ENCODE data around the gene MYL7.

MYL7 gene

GRCh38 chr7:44149571-44150465 lies 8.7 kb upstream of the MYL7 start:
- Histone ChIP-seq H3K36me3 (ENCODE audit: insufficient read depth) (no peaks in the 10 kb centered on the region), H3K4me1 (ENCODE audit: low read depth, poor library complexity, severe bottlenecking) (no peaks in the 10 kb centered on the region), H3K4me3 (IDR thresholded peaks at IDR 0.05; ENCODE audit: insufficient read depth, low read depth, low read length) (no peak overlapping the region), H2AFZ (ENCODE audit: low read depth) (no peak overlapping the region), H3K27me3 (ENCODE audit: insufficient read depth, low read depth) (no peaks in the 10 kb centered on the region), H3K4me2 (no peak overlapping the region), H4K20me1 (ENCODE audit: insufficient read depth) (no peaks in the 10 kb centered on the region), H3K9ac (no peak overlapping the region), H3K27ac (no peak overlapping the region), H3K79me2 (ENCODE audit: insufficient read depth, low read depth) (no peaks in the 10 kb centered on the region)
- TF ChIP-seq CTCF (conservative IDR thresholded peaks at IDR 0.05; ENCODE audit: low read depth, low read length) = no peak

- no peak overlapping the region for H2AFZ ChIP-seq (ENCODE audit: low read depth)
- no peak overlapping the region for H3K9ac ChIP-seq
- H4K20me1 ChIP-seq (ENCODE audit: insufficient read depth) = no peaks in the 10 kb centered on the region
- no peak overlapping the region for H3K27ac ChIP-seq
- no peak overlapping the region for H3K4me3 ChIP-seq (IDR thresholded peaks at IDR 0.05; ENCODE audit: insufficient read depth, low read depth, low read length)
- no peak overlapping the region for H3K4me2 ChIP-seq
- no peak for TF ChIP-seq CTCF (conservative IDR thresholded peaks at IDR 0.05; ENCODE audit: low read depth, low read length)
- H3K4me1 ChIP-seq (ENCODE audit: low read depth, poor library complexity, severe bottlenecking) = no peaks in the 10 kb centered on the region
- H3K27me3 ChIP-seq (ENCODE audit: insufficient read depth, low read depth) = no peaks in the 10 kb centered on the region
- no peaks in the 10 kb centered on the region for H3K79me2 ChIP-seq (ENCODE audit: insufficient read depth, low read depth)
- no peaks in the 10 kb centered on the region for H3K36me3 ChIP-seq (ENCODE audit: insufficient read depth)
These were observed 7.9 kb upstream of the MYL7 start for GRCh38 chr7:44148961-44149536.

- Histone ChIP-seq H3K4me1 (ENCODE audit: low read depth, poor library complexity, severe bottlenecking) (no peaks in the 10 kb centered on the region), H3K27me3 (ENCODE audit: insufficient read depth, low read depth) (no peaks in the 10 kb centered on the region), H3K4me2 (no peak overlapping the region), H3K27ac (no peak overlapping the region), H3K79me2 (ENCODE audit: insufficient read depth, low read depth) (no peaks in the 10 kb centered on the region), H4K20me1 (ENCODE audit: insufficient read depth) (no peaks in the 10 kb centered on the region), H3K9ac (no peak overlapping the region), H3K36me3 (ENCODE audit: insufficient read depth) (no peaks in the 10 kb centered on the region), H2AFZ (ENCODE audit: low read depth) (no peak overlapping the region), H3K4me3 (IDR thresholded peaks at IDR 0.05; ENCODE audit: insufficient read depth, low read depth, low read length) (no peak overlapping the region)
- TF ChIP-seq CTCF (conservative IDR thresholded peaks at IDR 0.05; ENCODE audit: low read depth, low read length) = no peak
These were observed 7.0 kb upstream of the MYL7 start for GRCh38 chr7:44148166-44148565.

- H3K4me3 ChIP-seq (IDR thresholded peaks at IDR 0.05; ENCODE audit: insufficient read depth, low read depth, low read length) = no peak overlapping the region
These were observed 6.2 kb upstream of the MYL7 start for GRCh38 chr7:44147026-44147991.

More at GRCh38 chr7:44147026-44147991, 6.2 kb upstream of the MYL7 start:
- H3K4me2 ChIP-seq = no peak overlapping the region
- no peaks in the 10 kb centered on the region for H4K20me1 ChIP-seq (ENCODE audit: insufficient read depth)
- no peak overlapping the region for H3K27ac ChIP-seq
- no peak overlapping the region for H2AFZ ChIP-seq (ENCODE audit: low read depth)
- H3K4me1 ChIP-seq (ENCODE audit: low read depth, poor library complexity, severe bottlenecking) = no peaks in the 10 kb centered on the region
- no peaks in the 10 kb centered on the region for H3K27me3 ChIP-seq (ENCODE audit: insufficient read depth, low read depth)
- H3K36me3 ChIP-seq (ENCODE audit: insufficient read depth) = no peaks in the 10 kb centered on the region
- H3K9ac ChIP-seq = no peak overlapping the region
- no peaks in the 10 kb centered on the region for H3K79me2 ChIP-seq (ENCODE audit: insufficient read depth, low read depth)
- no peak for TF ChIP-seq CTCF (conservative IDR thresholded peaks at IDR 0.05; ENCODE audit: low read depth, low read length)
